ENCODE results near the gene ITPR2.

Gene ITPR2

DNA sequence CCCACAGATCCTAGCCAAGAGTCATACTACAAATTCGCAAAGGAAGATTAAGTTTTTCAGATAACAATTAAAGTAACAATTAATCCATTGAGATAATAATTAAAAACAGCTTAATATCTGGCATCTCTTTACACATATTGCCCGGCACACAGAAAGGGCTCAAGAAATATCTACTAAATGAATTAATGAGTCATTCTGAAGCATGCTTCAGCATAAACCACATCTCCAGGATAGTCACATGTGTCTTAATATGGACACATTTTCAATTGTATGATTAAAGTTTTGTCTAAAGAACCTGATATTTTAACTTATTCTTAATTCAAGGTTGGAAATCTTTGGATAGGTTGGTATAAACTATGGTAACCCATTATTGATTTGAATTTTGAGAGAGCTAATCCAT is 9.6 kb downstream of the ITPR2 start:
- Mint-ChIP-seq H3K27me3 (ENCODE audit: low read depth) (no peaks in the 10 kb centered on the region), H3K4me1 (peaks cover 5% of the 10 kb centered on the region), H3K4me3 (no peak overlapping the region), H3K9me3 (no peaks in the 10 kb centered on the region), H3K36me3 (ENCODE audit: low read depth) (no peaks in the 10 kb centered on the region), H3K27ac (no peak overlapping the region)
- TF ChIP-seq, protein P1, sequence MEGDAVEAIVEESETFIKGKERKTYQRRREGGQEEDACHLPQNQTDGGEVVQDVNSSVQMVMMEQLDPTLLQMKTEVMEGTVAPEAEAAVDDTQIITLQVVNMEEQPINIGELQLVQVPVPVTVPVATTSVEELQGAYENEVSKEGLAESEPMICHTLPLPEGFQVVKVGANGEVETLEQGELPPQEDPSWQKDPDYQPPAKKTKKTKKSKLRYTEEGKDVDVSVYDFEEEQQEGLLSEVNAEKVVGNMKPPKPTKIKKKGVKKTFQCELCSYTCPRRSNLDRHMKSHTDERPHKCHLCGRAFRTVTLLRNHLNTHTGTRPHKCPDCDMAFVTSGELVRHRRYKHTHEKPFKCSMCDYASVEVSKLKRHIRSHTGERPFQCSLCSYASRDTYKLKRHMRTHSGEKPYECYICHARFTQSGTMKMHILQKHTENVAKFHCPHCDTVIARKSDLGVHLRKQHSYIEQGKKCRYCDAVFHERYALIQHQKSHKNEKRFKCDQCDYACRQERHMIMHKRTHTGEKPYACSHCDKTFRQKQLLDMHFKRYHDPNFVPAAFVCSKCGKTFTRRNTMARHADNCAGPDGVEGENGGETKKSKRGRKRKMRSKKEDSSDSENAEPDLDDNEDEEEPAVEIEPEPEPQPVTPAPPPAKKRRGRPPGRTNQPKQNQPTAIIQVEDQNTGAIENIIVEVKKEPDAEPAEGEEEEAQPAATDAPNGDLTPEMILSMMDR (IDR thresholded peaks at IDR 0.05; ENCODE audit: unreplicated experiment in 3 of 3), result no peak

DNA sequence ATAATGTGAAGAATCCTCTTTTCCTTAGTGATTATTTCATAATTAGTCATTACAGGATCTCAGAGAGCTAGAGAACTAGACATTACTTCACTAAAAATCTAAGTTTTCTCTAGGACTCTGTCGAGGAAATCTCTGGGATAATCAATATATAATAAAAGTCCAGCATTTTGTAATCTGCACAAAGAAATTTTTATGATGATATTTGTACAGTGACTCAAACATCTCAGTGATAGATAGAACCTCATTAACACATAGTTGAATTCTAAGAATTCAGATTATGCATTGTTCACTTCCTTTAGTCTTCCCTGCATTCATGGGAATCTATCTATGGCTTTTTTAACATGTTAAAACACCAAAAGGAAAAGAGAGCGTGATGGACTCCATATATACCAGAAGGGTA is 11.0 kb downstream of the ITPR2 start:
- H3K4me3 Mint-ChIP-seq, result no peak overlapping the region
- no peak overlapping the region for H3K27ac Mint-ChIP-seq
- no peaks in the 10 kb centered on the region for H3K9me3 Mint-ChIP-seq
- TF ChIP-seq, protein P1 (IDR thresholded peaks at IDR 0.05; ENCODE audit: unreplicated experiment in 3 of 3), result no peak
- no peaks in the 10 kb centered on the region for H3K36me3 Mint-ChIP-seq (ENCODE audit: low read depth)
- no peaks in the 10 kb centered on the region for H3K27me3 Mint-ChIP-seq (ENCODE audit: low read depth)
- H3K4me1 Mint-ChIP-seq, result peaks cover 5% of the 10 kb centered on the region

DNA sequence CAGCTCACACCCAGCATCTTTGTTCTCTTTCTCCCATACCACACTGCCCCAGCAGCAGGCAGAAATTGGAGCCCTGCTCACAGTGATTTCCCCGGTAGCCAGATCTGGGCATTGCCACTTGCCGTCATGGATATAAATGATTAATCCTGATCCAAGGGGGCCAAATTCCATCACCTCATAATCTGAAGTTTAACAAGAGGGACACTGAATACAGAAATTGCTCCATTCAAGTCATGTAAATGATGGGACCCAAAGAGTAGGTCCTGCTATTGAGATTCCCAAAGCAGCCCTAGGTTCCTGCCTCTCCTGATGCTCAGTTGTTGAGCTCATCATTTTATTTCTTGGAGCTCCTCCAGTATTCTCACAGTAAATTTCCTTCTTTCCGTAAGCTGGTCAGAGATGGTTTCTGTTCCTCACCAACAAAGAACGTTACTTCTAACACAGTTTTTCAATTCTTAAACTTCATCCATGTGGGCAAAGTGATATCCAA is 11.7 kb downstream of the ITPR2 start:
- H3K36me3 Mint-ChIP-seq (ENCODE audit: low read depth), result no peaks in the 10 kb centered on the region
- H3K9me3 Mint-ChIP-seq, result no peaks in the 10 kb centered on the region
- H3K27ac Mint-ChIP-seq, result peak overlapping the region in 1 of 3 experiments; percentile 32
- TF ChIP-seq, protein P1 (IDR thresholded peaks at IDR 0.05; ENCODE audit: unreplicated experiment in 3 of 3), result no peak
- no peaks in the 10 kb centered on the region for H3K27me3 Mint-ChIP-seq (ENCODE audit: low read depth)
- peaks cover 5% of the 10 kb centered on the region for H3K4me1 Mint-ChIP-seq
- H3K4me3 Mint-ChIP-seq, result peak overlapping the region in 1 of 3 experiments; percentile 14

DNA sequence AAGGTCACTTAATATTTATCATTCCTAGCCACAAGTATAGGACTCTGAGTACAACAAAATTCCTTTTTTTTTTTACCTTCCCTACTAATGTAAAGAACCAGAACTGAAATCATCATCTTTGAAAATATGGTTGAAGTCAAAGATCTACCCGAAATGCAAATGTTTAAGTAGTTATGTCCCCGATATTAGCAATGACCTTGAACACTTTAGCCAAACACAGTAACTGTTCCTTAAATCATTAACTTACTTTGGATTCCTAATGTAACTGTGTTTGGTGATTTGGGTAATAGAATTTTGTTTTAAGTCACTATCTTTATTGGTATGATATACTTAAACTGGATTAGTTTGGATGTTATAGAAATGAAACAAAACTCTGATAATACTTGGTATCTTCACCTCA is 14.4 kb downstream of the ITPR2 start:
- H3K27ac Mint-ChIP-seq, result peak overlapping the region in 1 of 3 experiments; percentile 42
- H3K9me3 Mint-ChIP-seq, result no peaks in the 10 kb centered on the region
- H3K4me1 Mint-ChIP-seq, result peaks cover 5% of the 10 kb centered on the region
- no peaks in the 10 kb centered on the region for H3K36me3 Mint-ChIP-seq (ENCODE audit: low read depth)
- H3K27me3 Mint-ChIP-seq (ENCODE audit: low read depth), result no peaks in the 10 kb centered on the region
- H3K4me3 Mint-ChIP-seq, result no peak overlapping the region
- TF ChIP-seq, protein P1 (IDR thresholded peaks at IDR 0.05; ENCODE audit: unreplicated experiment in 3 of 3), result no peak

DNA sequence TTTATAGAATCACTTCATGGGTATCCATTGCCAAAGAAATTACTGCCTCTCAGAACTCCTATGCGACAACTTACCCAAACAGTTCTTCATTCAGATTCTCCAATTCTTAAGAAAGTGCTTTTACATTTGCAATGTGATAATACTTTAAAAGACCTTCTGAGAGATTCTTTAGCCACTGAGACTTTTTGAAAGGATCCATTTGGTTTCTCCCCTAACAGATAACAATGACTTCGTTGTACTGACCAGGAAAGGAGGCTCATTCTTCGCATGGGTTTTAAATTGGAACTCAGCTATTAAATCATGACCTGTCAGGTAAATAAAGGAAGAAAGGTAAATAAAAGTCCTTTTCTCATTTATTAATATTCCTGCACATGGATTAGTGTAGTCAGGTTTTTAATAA is 14.8 kb downstream of the ITPR2 start:
- TF ChIP-seq, protein P1 (IDR thresholded peaks at IDR 0.05; ENCODE audit: unreplicated experiment in 3 of 3), result no peak
- Mint-ChIP-seq H3K4me3 (no peak overlapping the region), H3K36me3 (ENCODE audit: low read depth) (no peaks in the 10 kb centered on the region), H3K27ac (peak overlapping the region in 1 of 3 experiments; percentile 42), H3K4me1 (peaks cover 5% of the 10 kb centered on the region), H3K9me3 (no peaks in the 10 kb centered on the region), H3K27me3 (ENCODE audit: low read depth) (no peaks in the 10 kb centered on the region)

DNA sequence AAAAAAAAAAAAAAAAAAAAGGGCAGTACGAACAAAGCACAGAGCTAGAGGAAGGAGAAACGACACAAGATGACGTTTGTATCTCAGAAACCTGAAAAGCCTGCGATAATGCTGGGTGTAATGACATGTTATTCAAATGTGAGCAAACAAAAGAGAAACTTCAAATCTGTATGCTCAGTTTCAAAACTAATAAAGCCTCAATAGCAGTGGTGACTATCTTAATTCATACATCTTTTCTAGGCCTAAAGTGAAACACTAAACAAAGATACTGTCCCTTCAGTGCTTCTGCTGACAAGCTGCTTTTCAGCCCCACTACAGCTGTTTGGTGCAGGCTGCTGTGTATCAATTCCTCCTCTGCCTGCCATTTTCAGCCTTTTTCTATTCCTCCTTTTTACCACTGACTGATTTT is 15.8 kb downstream of the ITPR2 start:
- H3K27me3 Mint-ChIP-seq (ENCODE audit: low read depth), result no peaks in the 10 kb centered on the region
- H3K4me3 Mint-ChIP-seq, result no peak overlapping the region
- H3K9me3 Mint-ChIP-seq, result no peaks in the 10 kb centered on the region
- peaks cover 5% of the 10 kb centered on the region for H3K4me1 Mint-ChIP-seq
- TF ChIP-seq, protein P1 (IDR thresholded peaks at IDR 0.05; ENCODE audit: unreplicated experiment in 3 of 3), result no peak
- H3K27ac Mint-ChIP-seq, result peak overlapping the region in 1 of 3 experiments; percentile 9
- no peaks in the 10 kb centered on the region for H3K36me3 Mint-ChIP-seq (ENCODE audit: low read depth)

Data from nephron (organoid).